AML-193 (cell line): ENCODE data around the gene DGCR6L.
"Not testable (repeated sequence)": the region's sequence is repeated elsewhere in the genome, so short reads cannot be mapped to it uniquely, and the experiment has no call there.

ENCODE experiments used
- DNase-seq, 2 experiments: peaks; one replicate each; lab custom pipeline; 2025; lab: John Stamatoyannopoulos, UW

The DGCR6L gene

DNA sequence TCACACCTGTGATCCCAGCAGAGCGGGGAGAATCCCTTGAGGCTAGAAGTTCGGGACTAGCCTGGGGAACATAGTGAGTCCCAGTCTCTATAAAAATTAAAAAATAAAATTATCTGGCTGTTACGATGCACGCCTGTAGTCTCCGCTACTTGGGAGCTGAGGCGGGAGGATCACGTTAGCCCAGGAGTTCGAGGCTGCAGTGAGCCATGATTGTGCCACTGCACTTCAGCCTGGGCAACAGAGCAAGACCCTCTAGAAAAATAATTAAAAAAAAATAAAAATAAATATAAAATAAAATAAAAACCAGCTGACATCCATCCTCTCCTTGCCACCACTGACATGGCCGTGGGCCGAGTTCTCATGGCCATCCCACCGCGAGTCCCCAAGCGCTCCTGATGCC lies 44.0 kb downstream of the DGCR6L start:
- DNase-seq = no peak

DNA sequence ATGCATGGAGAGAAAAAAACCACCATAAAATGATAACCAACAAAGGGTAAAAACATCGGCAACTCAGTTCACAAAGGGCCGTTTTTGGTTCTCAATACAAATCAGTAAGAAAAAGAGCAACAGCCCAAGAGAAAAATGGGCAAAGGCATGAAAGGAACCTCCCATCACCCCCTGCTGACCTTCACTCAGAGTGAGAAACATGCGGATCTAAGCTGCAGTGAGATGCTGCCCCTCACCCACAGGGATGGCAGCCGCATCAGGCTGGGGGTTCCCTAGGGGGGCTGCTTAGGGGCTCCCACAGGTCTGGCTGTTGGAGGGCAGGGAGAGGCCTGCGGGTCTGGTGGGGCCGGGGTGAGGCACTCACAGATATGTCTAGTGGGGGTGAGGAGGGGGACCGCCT lies 44.5 kb downstream of the DGCR6L start:
- not testable (repeated sequence) for DNase-seq

DNA sequence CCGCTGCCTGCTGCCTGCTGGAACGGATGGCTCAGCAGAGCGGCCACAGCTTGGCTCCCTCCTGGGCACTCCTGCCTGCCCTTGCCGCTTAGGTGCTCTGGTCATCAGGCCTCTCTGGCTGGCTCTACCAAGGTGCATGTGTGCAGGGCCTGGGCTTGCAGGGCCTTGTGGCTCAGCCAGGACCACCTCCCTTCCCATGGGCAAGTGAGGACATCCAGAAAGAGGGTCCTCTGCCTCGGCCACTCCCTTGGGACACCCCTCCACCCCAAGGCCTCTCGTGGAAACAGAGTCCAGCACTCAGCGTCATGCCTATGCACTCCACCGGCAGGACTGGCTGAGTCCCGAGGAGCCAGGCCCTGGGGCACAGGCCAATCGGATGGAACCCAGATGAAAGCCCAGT lies 45.5 kb downstream of the DGCR6L start:
- not testable (repeated sequence) for DNase-seq

DNA sequence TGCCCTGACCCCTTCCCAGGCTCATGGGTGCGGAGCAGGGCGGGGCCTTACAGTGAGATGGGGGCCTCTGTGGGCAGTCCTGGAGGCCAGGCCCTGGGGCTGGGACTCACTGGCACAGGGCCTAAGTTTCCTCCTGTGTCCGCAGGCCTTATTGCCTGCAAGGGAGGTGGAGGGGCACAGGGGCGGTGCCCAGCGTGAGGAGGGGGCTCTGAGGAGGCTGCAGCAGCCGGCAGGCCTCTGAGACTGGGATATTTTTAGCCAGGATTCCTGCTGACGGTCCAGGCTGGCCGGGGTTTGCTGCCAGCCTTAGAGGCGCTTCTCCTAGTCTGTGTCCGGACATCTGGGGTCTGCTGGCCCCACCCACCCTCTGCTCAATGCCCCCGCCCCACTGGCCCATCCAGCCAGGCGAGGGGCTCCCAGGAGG lies 46.1 kb downstream of the DGCR6L start:
- DNase-seq = no peak

DNA sequence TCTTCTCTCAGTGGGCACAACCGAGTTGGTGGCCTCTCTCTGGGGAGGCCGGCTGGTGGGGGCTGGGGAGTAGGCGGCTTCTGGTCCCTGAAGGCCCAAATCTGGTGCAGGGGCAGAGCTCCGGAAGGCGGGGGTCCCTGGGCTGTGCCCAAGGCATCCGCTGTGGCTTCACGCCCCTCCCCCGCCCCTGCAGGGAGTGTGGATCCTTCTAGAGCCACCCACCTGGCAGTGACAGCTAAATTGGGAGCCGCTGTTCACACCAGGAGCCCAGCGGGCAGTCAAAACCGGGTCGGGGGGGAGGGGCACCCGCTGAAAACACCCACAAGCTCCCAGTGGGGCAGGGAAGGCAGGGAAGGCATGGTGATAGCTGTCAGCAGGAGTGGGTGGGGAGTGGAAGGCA lies 47.2 kb downstream of the DGCR6L start:
- no peak for DNase-seq

DNA sequence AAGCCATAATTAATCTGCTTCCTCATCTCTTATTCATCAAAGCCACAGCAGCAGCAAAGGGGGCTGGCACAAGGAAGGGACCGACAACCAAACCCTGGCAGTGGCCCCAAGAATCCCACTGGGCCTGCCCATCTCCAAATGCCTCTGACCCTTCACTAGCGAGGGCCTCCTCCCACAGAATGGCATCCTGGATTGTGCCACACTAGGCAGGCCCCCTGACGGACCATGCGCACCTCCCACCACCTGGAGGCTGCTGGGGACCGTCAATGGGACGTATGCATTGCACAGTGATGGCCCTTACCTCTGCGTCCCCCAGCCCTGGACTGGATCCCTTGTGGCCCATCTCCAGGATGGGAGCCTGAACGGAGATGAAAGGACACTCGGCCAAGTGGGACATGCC lies 47.7 kb downstream of the DGCR6L start:
- no peak for DNase-seq

DNA sequence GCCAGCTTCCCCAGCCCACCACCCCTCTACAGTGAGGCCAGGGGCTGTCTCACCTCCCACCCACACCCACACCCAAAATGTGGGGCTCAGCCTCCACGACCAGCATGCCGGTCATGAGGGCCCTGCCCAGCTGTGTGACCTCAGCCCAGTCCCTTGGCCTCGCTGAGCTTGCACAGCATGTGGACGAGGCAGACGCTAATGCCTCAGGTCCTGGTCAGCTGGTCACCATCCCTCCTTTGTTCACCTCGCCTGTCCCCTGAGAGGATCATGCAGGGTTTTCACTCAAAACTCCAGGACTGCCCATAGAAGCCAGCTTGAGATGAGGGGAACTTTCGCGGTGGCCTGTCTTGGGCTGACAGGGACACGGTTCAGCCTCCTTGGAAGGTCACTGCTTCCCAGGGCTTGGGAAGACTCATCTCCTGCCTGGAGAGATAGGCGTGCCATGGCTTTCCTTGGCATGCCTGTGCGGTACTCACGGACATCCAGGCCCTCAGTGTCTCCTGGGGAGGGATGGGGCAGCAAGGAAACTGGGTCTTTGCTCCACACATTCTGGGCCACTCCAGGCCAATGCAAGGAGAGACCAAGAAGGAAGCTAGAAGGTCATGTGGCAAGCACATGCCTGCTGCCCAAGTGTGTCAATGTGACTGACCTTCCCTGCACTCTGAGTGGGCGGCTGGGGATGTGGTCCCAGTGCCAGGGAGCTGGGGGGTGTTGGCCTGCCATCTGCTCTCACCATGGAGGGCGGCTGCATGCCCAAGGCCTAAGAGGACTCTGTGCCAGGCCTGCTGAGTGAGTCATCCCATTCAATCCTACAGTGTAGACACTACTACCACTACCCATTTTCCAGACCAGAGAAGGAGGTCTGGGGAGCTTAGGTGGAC lies 48.5 kb downstream of the DGCR6L start:
- no peak for DNase-seq

DNA sequence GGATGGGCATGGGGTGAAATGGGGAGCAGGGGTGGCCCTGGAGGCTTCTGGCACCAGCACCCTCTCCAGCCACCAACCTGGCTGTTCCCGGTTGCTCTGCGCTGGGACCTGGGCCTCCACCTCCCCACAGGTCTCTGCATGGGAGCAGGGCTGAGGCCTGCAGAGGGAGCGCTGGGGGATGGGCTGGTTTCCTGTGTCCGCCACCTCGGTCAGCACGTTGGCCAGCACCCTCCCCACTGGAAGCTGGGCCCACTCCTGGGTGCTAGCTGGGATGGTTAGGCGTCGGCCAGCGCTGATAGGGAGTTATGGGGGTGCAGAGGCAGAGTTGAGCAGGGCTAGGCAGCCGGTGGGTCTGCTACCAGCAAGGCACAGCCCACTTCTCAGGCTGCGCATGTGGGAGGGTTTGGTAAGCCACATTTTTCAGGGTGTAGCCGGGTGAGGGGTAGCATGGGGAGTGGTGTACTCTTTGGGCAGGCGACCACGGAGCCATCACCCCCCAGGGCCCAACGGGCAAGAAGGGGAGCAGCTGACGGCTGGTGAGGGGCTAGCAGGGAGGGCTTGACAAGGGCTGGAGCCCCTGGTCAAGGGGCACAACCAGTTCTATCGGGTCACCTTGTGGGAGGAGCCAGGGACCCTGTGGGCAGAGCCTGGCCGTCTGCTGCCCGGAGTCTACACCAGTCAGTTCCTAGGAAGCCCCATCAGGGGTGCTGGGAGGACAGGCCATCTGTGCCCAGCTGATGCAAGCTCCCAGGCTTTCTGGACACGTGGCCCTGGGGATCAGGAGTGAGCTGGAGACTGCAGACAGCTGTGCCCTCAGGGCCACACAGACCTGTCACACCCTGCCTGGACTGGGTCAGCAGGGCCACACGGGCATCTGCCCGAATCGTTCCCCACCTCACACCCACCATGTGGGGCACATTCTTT lies 49.4 kb downstream of the DGCR6L start:
- DNase-seq = not testable (repeated sequence)

DNA sequence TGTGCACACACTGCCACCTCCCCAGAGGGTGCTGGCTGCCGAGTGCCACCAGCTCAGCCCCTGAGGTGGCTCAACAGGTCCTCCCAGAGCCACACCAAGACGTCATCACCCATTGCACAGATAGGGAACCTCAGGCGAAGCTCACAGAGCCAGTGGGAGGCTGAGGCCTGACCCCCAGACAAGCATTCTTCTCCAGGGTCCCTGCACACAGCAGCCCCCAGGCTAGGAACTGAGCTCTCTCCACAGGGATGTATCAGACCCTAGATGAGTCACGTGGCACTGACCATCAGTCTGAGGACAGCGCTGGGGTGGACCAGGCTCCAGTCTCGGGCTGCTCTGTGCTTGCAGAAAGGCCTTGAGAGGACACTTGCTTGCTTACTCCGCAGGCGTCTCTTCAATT lies 50.2 kb downstream of the DGCR6L start:
- not testable (repeated sequence) for DNase-seq

DNA sequence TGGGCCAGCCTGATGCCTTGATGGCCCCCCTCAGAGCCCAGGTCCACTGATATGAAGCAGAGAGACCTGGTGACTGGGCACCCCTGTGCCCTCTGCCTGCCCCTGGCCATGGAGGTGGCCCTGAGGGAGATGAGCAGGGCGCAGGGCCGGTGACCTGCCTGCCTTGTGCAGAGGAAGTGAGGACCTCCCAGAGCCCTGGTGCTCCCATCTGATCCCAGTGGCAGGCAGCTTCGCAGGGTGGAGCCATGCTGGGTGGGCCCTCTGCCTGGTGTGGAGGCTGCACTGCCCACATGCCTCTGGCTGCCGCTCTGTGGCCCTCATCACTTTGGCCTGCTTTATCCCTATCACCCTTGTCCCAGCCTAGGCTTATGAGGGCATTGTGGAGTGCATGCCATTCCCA lies 50.7 kb downstream of the DGCR6L start:
- DNase-seq = not testable (repeated sequence)

DNA sequence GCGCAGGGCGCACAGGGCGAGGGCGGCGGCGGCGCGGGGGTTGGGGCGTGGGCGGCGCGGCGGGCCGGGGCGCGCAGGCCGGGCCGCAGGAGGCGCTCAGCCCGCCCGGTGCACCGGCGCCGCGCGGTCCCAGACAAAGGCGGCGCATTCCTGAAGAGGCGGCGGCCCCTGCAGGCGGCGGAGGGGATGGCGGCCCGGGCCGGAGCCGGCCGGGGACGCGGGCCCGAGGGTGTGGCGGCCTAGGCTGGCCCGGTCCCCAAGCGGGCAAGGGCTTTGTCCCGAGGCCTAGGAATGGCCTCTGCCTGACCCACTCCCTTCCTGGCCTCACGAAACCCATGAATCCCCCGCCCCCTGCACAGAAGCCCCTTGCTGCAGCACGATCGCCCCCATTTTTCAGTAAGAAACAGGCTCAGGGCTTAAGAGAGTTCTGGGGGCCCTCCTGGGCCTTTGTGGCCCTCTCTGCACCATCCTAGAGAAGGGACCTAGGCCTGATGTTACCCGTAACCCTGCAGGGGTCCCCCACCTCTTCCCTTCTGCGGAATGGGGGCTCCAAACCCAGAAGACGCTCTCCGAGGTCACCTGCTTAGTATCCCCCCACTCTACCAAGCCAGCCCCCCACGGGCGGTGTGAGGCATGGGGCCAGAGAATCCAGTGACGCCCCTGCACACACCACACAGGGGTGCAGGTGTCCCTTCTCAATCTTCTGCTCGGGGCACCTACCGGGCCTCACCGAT lies 51.4 kb downstream of the DGCR6L start, which contains the start of gene RTN4R:
RTN4R (minus strand) TSS at position 40 of the 734 bp plus-strand sequence. CDS start 226 bp downstream, outside the sequence.
- DNase-seq = peak; percentile 17 to 35

DNA sequence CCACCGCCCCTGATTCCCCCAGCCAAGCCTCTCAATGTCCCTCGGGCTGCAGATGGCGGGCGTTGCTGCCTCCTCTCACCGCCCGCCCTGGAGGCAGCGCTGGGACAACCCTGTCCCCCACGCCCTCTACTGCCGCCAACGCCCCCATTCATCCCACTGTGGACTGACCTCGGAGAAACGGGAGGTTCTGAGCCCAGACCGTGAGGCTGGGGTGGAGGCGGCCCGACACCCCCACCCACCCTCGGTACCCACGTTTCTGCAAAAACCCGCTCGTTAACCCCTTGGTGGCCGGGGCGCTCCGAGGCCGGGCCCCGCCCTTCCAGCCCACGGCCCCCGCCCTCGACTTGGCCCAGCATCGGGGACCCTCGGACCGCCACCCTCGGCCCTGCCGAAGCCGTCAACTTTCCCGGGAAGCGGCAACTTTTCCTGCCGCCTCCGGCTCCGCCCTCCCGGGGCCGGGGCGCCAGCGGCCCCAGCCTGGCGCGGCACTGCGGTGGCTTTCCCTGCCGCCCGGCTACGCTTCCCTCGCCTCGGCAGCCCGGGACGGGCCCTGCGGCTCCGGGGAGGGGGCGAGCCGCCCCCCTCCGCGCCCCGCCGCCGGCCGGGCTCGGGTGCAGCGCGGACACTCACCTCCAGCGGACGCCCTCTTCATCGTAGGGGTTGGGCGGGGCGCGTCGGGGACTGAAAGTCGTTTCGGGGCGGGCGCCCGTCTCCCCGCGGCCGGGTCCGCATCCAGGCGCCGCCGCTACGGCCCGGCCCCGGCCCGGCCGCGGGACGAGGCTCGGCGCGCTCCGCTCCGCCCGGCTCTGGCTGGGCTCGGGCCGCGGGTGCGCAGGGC lies 52.2 kb downstream of the DGCR6L start:
- no peak for DNase-seq

DNA sequence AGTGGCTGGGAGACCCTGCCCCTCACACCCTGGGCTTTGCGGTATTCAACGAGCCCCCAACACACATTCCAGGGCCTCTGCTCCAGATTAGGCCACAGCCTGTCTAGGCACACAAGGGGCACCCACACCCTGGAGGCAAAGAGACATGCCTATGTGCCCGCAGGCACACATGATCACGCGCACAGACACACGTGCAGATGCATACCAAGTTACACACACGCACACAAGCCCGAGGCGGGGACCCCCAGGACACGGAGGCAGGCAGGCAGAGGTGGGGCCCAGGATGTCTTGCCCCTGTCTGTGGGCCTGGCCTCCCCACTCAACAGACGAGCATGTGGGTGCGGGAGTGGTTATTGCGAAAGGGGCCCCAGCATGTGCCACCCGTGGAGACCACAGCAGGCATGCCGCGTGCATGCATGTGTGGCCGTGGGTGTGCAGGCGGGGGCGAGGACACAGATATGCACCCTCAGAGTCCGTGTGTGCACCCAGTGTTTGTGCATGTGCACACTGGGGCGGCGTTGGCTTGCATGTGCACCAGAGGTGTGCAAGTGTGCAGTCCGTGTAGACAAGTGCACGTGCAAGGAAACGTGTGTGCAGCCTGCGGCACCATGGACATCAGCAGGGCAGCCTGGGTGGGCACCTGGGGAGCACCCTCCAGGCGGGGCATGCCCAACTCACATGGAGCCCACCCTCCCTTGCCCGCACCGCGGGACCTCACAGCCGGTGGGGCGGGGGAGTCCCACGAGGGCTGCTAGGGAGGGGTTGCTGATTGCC lies 53.0 kb downstream of the DGCR6L start:
- DNase-seq = not testable (repeated sequence)

DNA sequence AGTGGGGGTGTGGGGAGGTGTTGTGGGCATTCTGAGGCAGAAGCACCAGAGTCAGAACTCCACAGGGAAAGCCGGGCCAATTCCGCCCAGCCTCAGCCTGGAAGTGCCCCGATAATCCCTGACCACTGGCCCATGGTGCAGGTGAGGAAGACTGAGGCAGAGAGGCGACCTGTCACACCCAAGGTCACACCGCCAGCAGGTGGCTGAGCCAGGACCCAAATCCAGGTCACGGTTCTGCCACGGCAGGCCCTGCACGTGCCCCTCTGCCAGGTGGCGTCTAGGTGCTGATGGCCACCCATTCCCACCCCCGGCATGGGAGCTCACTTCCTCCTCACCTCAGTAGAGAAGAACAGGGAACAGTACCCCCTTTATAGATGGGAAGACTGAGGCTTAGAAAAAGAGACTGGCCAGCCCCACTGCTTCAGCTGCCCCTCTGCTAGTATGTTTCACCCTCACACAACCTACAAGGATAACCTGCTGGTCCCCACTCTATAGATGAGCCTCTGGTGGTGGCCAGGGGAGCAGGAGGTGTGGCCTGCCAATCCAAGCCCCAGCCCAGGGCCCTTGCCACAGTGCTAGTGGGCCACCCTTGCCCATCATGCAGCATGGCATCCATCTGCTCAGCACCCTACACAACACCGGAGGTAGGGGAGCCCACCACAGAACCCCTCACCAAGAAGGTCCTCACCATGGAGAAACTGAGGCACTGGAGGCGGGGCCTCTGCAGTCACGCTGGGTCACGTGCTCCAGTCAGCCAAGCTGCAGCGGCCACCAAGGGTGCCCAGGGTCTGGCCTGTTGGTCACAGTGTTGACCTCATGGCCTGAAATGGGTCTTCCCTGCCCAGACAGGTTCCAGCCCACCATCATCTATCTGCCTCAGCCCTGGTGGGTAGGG lies 53.8 kb downstream of the DGCR6L start:
- DNase-seq = not testable (repeated sequence)

DNA sequence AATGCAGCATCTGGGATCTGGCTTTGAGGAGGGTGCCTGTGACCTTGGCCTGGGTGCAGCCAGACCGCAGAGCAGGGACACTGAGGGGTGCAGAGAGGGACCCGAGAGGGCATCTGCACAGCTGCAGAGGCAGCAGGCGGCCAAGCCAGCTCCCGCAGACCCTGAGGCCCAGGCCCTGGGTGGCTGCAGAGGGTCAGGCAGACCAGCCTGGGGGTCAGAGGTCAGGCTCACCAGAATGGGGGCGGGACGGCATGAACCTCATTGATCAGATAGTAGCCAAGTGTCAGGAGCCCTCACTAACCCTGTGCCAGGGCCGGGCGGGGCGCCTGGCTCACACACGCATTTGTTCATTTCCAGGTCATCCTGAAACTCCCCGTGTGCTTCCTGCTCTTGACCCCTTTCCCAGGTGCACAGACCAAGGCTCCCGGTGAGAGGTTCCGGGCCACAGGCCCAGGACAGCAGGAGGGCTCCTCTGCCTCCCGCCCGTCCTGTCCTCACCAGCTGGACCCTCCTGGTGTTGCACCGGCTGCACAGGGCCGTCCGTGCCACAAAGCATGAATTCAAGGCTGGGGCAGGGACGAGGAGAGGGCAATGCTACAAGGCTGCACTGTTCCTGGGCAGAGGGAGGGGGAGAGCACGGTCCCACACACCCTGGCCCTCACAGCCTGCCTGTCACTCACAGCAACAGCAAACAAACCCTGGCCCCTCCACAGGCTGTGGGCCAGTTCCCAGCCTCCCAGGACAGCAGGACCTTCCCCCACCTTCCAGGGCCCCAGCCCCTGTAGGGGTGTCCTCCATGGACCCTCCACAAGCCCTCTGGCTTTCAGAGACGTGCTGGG lies 55.0 kb downstream of the DGCR6L start:
- DNase-seq = no peak
